Keratinocyte (primary cell): ENCODE results near the gene AP3M1.

Experiments used
- CTCF ChIP-seq, 3 experiments: IDR thresholded peaks in 1 of 3; conservative IDR thresholded peaks in 1 of 3; optimal IDR thresholded peaks in 1 of 3; 2 replicates in 2 of 3; 3 replicates in 1 of 3; pipeline versions ENCODE3 to v1.5.1; 2011; ENCODE audit warnings: low read length in 3 of 3, mild to moderate bottlenecking in 3 of 3, moderate library complexity in 2 of 3, control low read depth in 1 of 3, inconsistent platforms in 1 of 3; ENCODE audit not compliant: insufficient read depth in 2 of 3; ENCODE audit errors: extremely low read depth in 1 of 3
- EZH2 ChIP-seq: IDR thresholded peaks from one replicate; pipeline ENCODE4 v1.6.1; 2012; ENCODE audit warnings: inconsistent platforms, mild to moderate bottlenecking, low read length, moderate library complexity

- TF ChIP-seq CTCF (optimal IDR thresholded peaks at IDR 0.05 in 1 of 3, IDR thresholded peaks at IDR 0.05 in 1 of 3, conservative IDR thresholded peaks at IDR 0.05 in 1 of 3; ENCODE audit: extremely low read depth in 1 of 3, insufficient read depth in 2 of 3, low read length in 3 of 3) (no peak), EZH2 (no peak)
Measured at GRCh38 chr10:74120911-74121310, 29.7 kb downstream of the AP3M1 start.
